Activated T-cell treated with anti-CD3 and anti-CD28 coated beads for 48 hours (primary cell): Measurements from ENCODE around the gene AKAP13.

Source experiments
- DNase-seq: peaks from one replicate; pipeline ENCODE4 v3.0.0-alpha.2; 2020; ENCODE audit warnings: low read depth

The AKAP13 gene

GRCh38 chr15:85753791-85754452, 373.5 kb downstream of the AKAP13 start:
- DNase-seq, result no peak

GRCh38 chr15:85754989-85755388, 374.6 kb downstream of the AKAP13 start:
- no peak for DNase-seq

- no peak for DNase-seq
Observed at GRCh38 chr15:85755471-85755870, 375.1 kb downstream of the AKAP13 start.

GRCh38 chr15:85755942-85756341, 375.5 kb downstream of the AKAP13 start:
- DNase-seq, result no peak

GRCh38 chr15:85756411-85757072, 376.1 kb downstream of the AKAP13 start:
- no peak for DNase-seq

- DNase-seq, result no peak
Observed at GRCh38 chr15:85757073-85757938, 376.9 kb downstream of the AKAP13 start.

GRCh38 chr15:85757939-85758654, 377.7 kb downstream of the AKAP13 start:
- no peak for DNase-seq

GRCh38 chr15:85758655-85758978, 378.2 kb downstream of the AKAP13 start:
- DNase-seq, result no peak

GRCh38 chr15:85759376-85759775, 379.0 kb downstream of the AKAP13 start:
- DNase-seq, result no peak

- no peak for DNase-seq
Observed at GRCh38 chr15:85760049-85760448, 379.6 kb downstream of the AKAP13 start.

- DNase-seq, result no peak
Observed at GRCh38 chr15:85760531-85761371, 380.3 kb downstream of the AKAP13 start.

GRCh38 chr15:85761635-85762034, 381.2 kb downstream of the AKAP13 start:
- DNase-seq, result no peak

GRCh38 chr15:85762039-85762755, 381.8 kb downstream of the AKAP13 start:
- DNase-seq, result no peak

GRCh38 chr15:85762756-85763127, 382.3 kb downstream of the AKAP13 start:
- DNase-seq, result no peak

GRCh38 chr15:85763157-85763556, 382.8 kb downstream of the AKAP13 start:
- DNase-seq, result no peak

- no peak for DNase-seq
Observed at GRCh38 chr15:85763673-85764633, 383.6 kb downstream of the AKAP13 start.

- no peak for DNase-seq
Observed at GRCh38 chr15:85764649-85765277, 384.4 kb downstream of the AKAP13 start.

GRCh38 chr15:85766001-85766831, 385.8 kb downstream of the AKAP13 start:
- no peak for DNase-seq
